Kidney capillary endothelial cell (primary cell): Measurements from ENCODE around the gene PYGM.
"Not testable (repeated sequence)": the region's sequence is repeated elsewhere in the genome, so short reads cannot be mapped to it uniquely, and the experiment has no call there.

Experiments used
- DNase-seq: peaks from one replicate; pipeline ENCODE4 v3.0.0-alpha.2; 2018; ENCODE audit warnings: low spot score

Gene PYGM

GRCh38 chr11:64716473-64717267 is 43.1 kb downstream of the PYGM start:
- DNase-seq: no peak

- no peak for DNase-seq
Measured at GRCh38 chr11:64715756-64716472, 43.9 kb downstream of the PYGM start.

- no peak for DNase-seq
Measured at GRCh38 chr11:64715110-64715509, 44.7 kb downstream of the PYGM start.

GRCh38 chr11:64714666-64715065 is 45.1 kb downstream of the PYGM start:
- no peak for DNase-seq

GRCh38 chr11:64713781-64714363 is 45.9 kb downstream of the PYGM start:
- no peak for DNase-seq

GRCh38 chr11:64713016-64713707 is 46.6 kb downstream of the PYGM start:
- DNase-seq: no peak

- no peak for DNase-seq
Measured at GRCh38 chr11:64712430-64713015, 47.3 kb downstream of the PYGM start.

- no peak for DNase-seq
Measured at GRCh38 chr11:64711956-64712362, 47.8 kb downstream of the PYGM start.

- DNase-seq: no peak
Measured at GRCh38 chr11:64711138-64711955, 48.4 kb downstream of the PYGM start.

- DNase-seq: no peak
Measured at GRCh38 chr11:64710418-64711137, 49.2 kb downstream of the PYGM start.

- DNase-seq: no peak
Measured at GRCh38 chr11:64705501-64705900, 54.3 kb downstream of the PYGM start.

GRCh38 chr11:64703048-64703447 is 56.7 kb downstream of the PYGM start:
- no peak for DNase-seq

- not testable (repeated sequence) for DNase-seq
Measured at GRCh38 chr11:64701956-64702355, 57.8 kb downstream of the PYGM start.

- DNase-seq: no peak
Measured at GRCh38 chr11:64698427-64698826, 61.3 kb downstream of the PYGM start.

- no peak for DNase-seq
Measured at GRCh38 chr11:64697663-64698375, 62.0 kb downstream of the PYGM start.
